ENCODE measurements around the gene PTPRM.

The PTPRM gene

GRCh38 chr18:7567474-7568425 is 634 bp downstream of the PTPRM start:
- Histone ChIP-seq H3F3A (ENCODE audit: insufficient read depth) (no peaks in the 10 kb centered on the region), H3K9me3 (ENCODE audit: insufficient read depth, low read length) (no peaks in the 10 kb centered on the region), H4K20me1 (ENCODE audit: low read depth, low read length) (no peaks in the 10 kb centered on the region), H3K36me3 (ENCODE audit: low read length) (no peaks in the 10 kb centered on the region), H3K27ac (ENCODE audit: low read depth, low read length) (no peak overlapping the region), H3K4me3 (ENCODE audit: insufficient read depth, low read length, poor library complexity, severe bottlenecking) (no peak overlapping the region), H3K4me2 (ENCODE audit: low read depth, low read length, poor library complexity, severe bottlenecking) (no peak overlapping the region), H3K27me3 (ENCODE audit: low read length) (no peaks in the 10 kb centered on the region), H3K79me2 (ENCODE audit: insufficient read depth, low read length) (no peaks in the 10 kb centered on the region), H3K9me2 (replicated peaks; ENCODE audit: insufficient read depth, low read length) (no peaks in the 10 kb centered on the region), H3K9ac (ENCODE audit: low read length) (no peak overlapping the region), H2AFZ (ENCODE audit: low read depth, low read length, severe bottlenecking) (no peak overlapping the region)
- TF ChIP-seq, protein P1, sequence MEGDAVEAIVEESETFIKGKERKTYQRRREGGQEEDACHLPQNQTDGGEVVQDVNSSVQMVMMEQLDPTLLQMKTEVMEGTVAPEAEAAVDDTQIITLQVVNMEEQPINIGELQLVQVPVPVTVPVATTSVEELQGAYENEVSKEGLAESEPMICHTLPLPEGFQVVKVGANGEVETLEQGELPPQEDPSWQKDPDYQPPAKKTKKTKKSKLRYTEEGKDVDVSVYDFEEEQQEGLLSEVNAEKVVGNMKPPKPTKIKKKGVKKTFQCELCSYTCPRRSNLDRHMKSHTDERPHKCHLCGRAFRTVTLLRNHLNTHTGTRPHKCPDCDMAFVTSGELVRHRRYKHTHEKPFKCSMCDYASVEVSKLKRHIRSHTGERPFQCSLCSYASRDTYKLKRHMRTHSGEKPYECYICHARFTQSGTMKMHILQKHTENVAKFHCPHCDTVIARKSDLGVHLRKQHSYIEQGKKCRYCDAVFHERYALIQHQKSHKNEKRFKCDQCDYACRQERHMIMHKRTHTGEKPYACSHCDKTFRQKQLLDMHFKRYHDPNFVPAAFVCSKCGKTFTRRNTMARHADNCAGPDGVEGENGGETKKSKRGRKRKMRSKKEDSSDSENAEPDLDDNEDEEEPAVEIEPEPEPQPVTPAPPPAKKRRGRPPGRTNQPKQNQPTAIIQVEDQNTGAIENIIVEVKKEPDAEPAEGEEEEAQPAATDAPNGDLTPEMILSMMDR (IDR thresholded peaks at IDR 0.05; ENCODE audit: insufficient read depth, low read length, poor library complexity, severe bottlenecking), result no peak
- no peak for TF ChIP-seq EZH2phosphoT487 (conservative IDR thresholded peaks at IDR 0.05; ENCODE audit: low read length)

DNA sequence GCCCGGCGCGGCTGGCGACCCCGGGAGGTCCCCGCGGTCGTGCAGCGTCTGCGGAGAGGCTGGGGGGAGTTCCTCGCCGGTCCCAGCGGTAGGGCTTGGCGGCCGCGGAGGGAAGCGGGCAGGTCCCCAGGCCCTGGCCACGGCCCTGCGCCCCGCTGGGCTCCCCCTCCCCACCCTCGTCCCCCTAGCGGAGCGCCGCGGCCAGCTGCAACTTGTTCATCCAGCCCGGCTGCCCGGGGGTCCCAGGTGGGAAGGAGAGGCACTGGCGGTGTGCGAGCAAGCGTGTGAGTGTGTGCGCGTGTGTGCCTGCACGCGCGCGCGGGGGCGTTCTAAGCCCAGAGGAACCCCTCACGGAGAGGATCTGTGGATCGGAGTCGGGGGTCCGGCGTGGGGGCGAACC is 1.3 kb downstream of the PTPRM start:
- Histone ChIP-seq H3K9ac (ENCODE audit: low read length) (no peak overlapping the region), H3K4me2 (ENCODE audit: low read depth, low read length, poor library complexity, severe bottlenecking) (no peak overlapping the region), H4K20me1 (ENCODE audit: low read depth, low read length) (no peaks in the 10 kb centered on the region), H2AFZ (ENCODE audit: low read depth, low read length, severe bottlenecking) (no peak overlapping the region), H3K9me2 (replicated peaks; ENCODE audit: insufficient read depth, low read length) (no peaks in the 10 kb centered on the region), H3F3A (ENCODE audit: insufficient read depth) (no peaks in the 10 kb centered on the region), H3K27ac (ENCODE audit: low read depth, low read length) (no peak overlapping the region), H3K36me3 (ENCODE audit: low read length) (no peaks in the 10 kb centered on the region), H3K27me3 (ENCODE audit: low read length) (no peaks in the 10 kb centered on the region), H3K4me3 (ENCODE audit: insufficient read depth, low read length, poor library complexity, severe bottlenecking) (no peak overlapping the region), H3K79me2 (ENCODE audit: insufficient read depth, low read length) (no peaks in the 10 kb centered on the region), H3K9me3 (ENCODE audit: insufficient read depth, low read length) (no peaks in the 10 kb centered on the region)
- TF ChIP-seq EZH2phosphoT487 (conservative IDR thresholded peaks at IDR 0.05; ENCODE audit: low read length), result no peak
- TF ChIP-seq, protein P1 (IDR thresholded peaks at IDR 0.05; ENCODE audit: insufficient read depth, low read length, poor library complexity, severe bottlenecking), result no peak

GRCh38 chr18:7571626-7572025 is 4.5 kb downstream of the PTPRM start:
- Histone ChIP-seq H4K20me1 (ENCODE audit: low read depth, low read length) (no peaks in the 10 kb centered on the region), H3K9ac (ENCODE audit: low read length) (no peak overlapping the region), H3K4me2 (ENCODE audit: low read depth, low read length, poor library complexity, severe bottlenecking) (no peak overlapping the region), H3K79me2 (ENCODE audit: insufficient read depth, low read length) (no peaks in the 10 kb centered on the region), H3K27ac (ENCODE audit: low read depth, low read length) (no peak overlapping the region), H3K27me3 (ENCODE audit: low read length) (no peaks in the 10 kb centered on the region), H3K4me3 (ENCODE audit: insufficient read depth, low read length, poor library complexity, severe bottlenecking) (no peak overlapping the region), H2AFZ (ENCODE audit: low read depth, low read length, severe bottlenecking) (no peak overlapping the region), H3K9me2 (replicated peaks; ENCODE audit: insufficient read depth, low read length) (no peaks in the 10 kb centered on the region), H3F3A (ENCODE audit: insufficient read depth) (no peaks in the 10 kb centered on the region), H3K9me3 (ENCODE audit: insufficient read depth, low read length) (no peaks in the 10 kb centered on the region), H3K36me3 (ENCODE audit: low read length) (no peaks in the 10 kb centered on the region)
- TF ChIP-seq EZH2phosphoT487 (conservative IDR thresholded peaks at IDR 0.05; ENCODE audit: low read length), result no peak
- TF ChIP-seq, protein P1 (IDR thresholded peaks at IDR 0.05; ENCODE audit: insufficient read depth, low read length, poor library complexity, severe bottlenecking), result no peak

Measured in SU-DHL-6 (cell line).